ENCODE data around the gene SMAP1.

The SMAP1 gene

DNA sequence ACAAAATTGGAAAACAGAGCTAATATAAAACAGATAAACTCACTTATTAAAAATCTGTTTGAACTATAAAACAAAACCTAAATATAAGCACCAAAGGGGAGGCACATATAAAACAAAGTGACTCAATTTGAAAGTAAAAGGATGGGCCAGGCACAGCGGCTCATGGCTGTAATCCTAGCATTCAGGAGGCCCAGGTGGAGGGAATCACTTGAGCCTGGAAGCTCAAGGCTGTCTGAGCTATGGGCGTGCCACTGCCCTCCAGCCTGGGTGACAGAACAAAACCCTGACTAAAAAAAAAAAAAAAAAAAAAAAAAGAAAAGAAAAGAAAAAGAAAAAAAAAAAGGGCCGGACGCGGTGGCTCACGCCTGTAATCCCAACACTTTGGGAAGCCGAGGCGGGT lies 31.1 kb upstream of the SMAP1 start:
- no peaks in the 10 kb centered on the region for H3K4me1 ChIP-seq (ENCODE audit: insufficient read depth, insufficient read length)
- TF ChIP-seq ZNF274 (IDR thresholded peaks at IDR 0.05; ENCODE audit: low read depth, low read length) (no peak), YY1 (IDR thresholded peaks at IDR 0.05; ENCODE audit: insufficient read depth, insufficient read length) (no peak), SUZ12 (IDR thresholded peaks at IDR 0.05; ENCODE audit: extremely low read depth, insufficient read depth, insufficient read length) (no peak)
- peak; percentile 18 for DNase-seq (ENCODE audit: low read depth, low spot score)
- no peak overlapping the region for H3K9ac ChIP-seq (ENCODE audit: insufficient read length, low read depth)
- H3K27me3 ChIP-seq (ENCODE audit: insufficient read depth, insufficient read length): no peaks in the 10 kb centered on the region
- H3K9me3 ChIP-seq (ENCODE audit: insufficient read depth, low read length): no peaks in the 10 kb centered on the region
- H3K4me3 ChIP-seq (ENCODE audit: insufficient read length, low read depth): no peak overlapping the region
- no peaks in the 10 kb centered on the region for H3K36me3 ChIP-seq (ENCODE audit: insufficient read depth, insufficient read length, low read length)

GRCh38 chr6:70638468-70638867 lies 29.2 kb upstream of the SMAP1 start:
- DNase-seq (ENCODE audit: low read depth, low spot score): no peak
- Histone ChIP-seq H3K4me1 (ENCODE audit: insufficient read depth, insufficient read length) (no peaks in the 10 kb centered on the region), H3K9ac (ENCODE audit: insufficient read length, low read depth) (no peak overlapping the region), H3K36me3 (ENCODE audit: insufficient read depth, insufficient read length, low read length) (no peaks in the 10 kb centered on the region), H3K9me3 (ENCODE audit: insufficient read depth, low read length) (no peaks in the 10 kb centered on the region), H3K27me3 (ENCODE audit: insufficient read depth, insufficient read length) (no peaks in the 10 kb centered on the region), H3K4me3 (ENCODE audit: insufficient read length, low read depth) (no peak overlapping the region)
- TF ChIP-seq SUZ12 (IDR thresholded peaks at IDR 0.05; ENCODE audit: extremely low read depth, insufficient read depth, insufficient read length) (no peak), ZNF274 (IDR thresholded peaks at IDR 0.05; ENCODE audit: low read depth, low read length) (no peak)

- H3K4me1 ChIP-seq (ENCODE audit: insufficient read depth, insufficient read length): no peaks in the 10 kb centered on the region
- no peak for TF ChIP-seq YY1 (IDR thresholded peaks at IDR 0.05; ENCODE audit: insufficient read depth, insufficient read length)
- TF ChIP-seq ZNF274 (IDR thresholded peaks at IDR 0.05; ENCODE audit: low read depth, low read length): no peak
- no peak for TF ChIP-seq SUZ12 (IDR thresholded peaks at IDR 0.05; ENCODE audit: extremely low read depth, insufficient read depth, insufficient read length)
- no peak for DNase-seq (ENCODE audit: low read depth, low spot score)
- no peaks in the 10 kb centered on the region for H3K36me3 ChIP-seq (ENCODE audit: insufficient read depth, insufficient read length, low read length)
- no peaks in the 10 kb centered on the region for H3K9me3 ChIP-seq (ENCODE audit: insufficient read depth, low read length)
- no peaks in the 10 kb centered on the region for H3K27me3 ChIP-seq (ENCODE audit: insufficient read depth, insufficient read length)
- no peak overlapping the region for H3K4me3 ChIP-seq (ENCODE audit: insufficient read length, low read depth)
- H3K9ac ChIP-seq (ENCODE audit: insufficient read length, low read depth): no peak overlapping the region
Observed at GRCh38 chr6:70651326-70651905, 16.3 kb upstream of the SMAP1 start.

- no peak overlapping the region for H3K9ac ChIP-seq (ENCODE audit: insufficient read length, low read depth)
- H3K27me3 ChIP-seq (ENCODE audit: insufficient read depth, insufficient read length): no peaks in the 10 kb centered on the region
- TF ChIP-seq SUZ12 (IDR thresholded peaks at IDR 0.05; ENCODE audit: extremely low read depth, insufficient read depth, insufficient read length) (no peak), YY1 (IDR thresholded peaks at IDR 0.05; ENCODE audit: insufficient read depth, insufficient read length) (no peak), ZNF274 (IDR thresholded peaks at IDR 0.05; ENCODE audit: low read depth, low read length) (no peak)
- H3K9me3 ChIP-seq (ENCODE audit: insufficient read depth, low read length): no peaks in the 10 kb centered on the region
- H3K36me3 ChIP-seq (ENCODE audit: insufficient read depth, insufficient read length, low read length): no peaks in the 10 kb centered on the region
- no peaks in the 10 kb centered on the region for H3K4me1 ChIP-seq (ENCODE audit: insufficient read depth, insufficient read length)
- H3K4me3 ChIP-seq (ENCODE audit: insufficient read length, low read depth): no peak overlapping the region
- DNase-seq (ENCODE audit: low read depth, low spot score): no peak
Observed at GRCh38 chr6:70652216-70652615, 15.5 kb upstream of the SMAP1 start.

GRCh38 chr6:70657706-70658105 lies 10.0 kb upstream of the SMAP1 start:
- H3K4me1 ChIP-seq (ENCODE audit: insufficient read depth, insufficient read length): no peaks in the 10 kb centered on the region
- no peak for DNase-seq (ENCODE audit: low read depth, low spot score)
- TF ChIP-seq YY1 (IDR thresholded peaks at IDR 0.05; ENCODE audit: insufficient read depth, insufficient read length) (no peak), ZNF274 (IDR thresholded peaks at IDR 0.05; ENCODE audit: low read depth, low read length) (no peak), SUZ12 (IDR thresholded peaks at IDR 0.05; ENCODE audit: extremely low read depth, insufficient read depth, insufficient read length) (no peak)
- H3K36me3 ChIP-seq (ENCODE audit: insufficient read depth, insufficient read length, low read length): no peaks in the 10 kb centered on the region
- H3K9ac ChIP-seq (ENCODE audit: insufficient read length, low read depth): no peak overlapping the region
- no peaks in the 10 kb centered on the region for H3K27me3 ChIP-seq (ENCODE audit: insufficient read depth, insufficient read length)
- H3K9me3 ChIP-seq (ENCODE audit: insufficient read depth, low read length): no peaks in the 10 kb centered on the region
- no peak overlapping the region for H3K4me3 ChIP-seq (ENCODE audit: insufficient read length, low read depth)

DNA sequence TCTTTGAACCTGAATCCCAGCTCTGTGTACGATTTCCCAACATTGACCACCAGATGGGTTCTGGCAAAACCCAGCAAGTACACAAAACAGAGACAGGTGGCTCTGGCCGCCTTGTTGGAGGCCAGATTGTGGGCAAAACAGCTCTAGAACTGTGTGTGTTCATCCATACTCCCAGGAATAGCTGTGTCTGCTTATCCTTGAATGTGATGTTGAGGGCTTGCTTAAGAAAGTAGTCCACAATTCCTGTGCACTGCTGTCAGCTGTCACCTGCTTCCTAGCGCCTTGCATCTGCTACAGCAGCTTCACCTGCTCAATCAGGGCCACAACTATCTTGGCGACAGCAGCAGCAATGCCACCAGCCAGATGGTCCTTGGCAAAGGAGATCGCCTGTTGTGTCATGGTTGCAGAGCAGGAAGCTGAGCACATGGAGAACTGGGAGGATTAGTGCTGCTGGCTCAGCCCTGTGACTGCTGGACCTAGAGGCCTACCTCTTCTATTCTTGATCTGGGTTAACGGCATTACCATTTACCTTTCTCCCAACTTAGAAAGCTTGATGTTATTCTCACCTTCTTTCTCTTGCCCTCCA lies 3.7 kb upstream of the SMAP1 start:
- TF ChIP-seq ZNF274 (IDR thresholded peaks at IDR 0.05; ENCODE audit: low read depth, low read length): no peak
- no peak for TF ChIP-seq YY1 (IDR thresholded peaks at IDR 0.05; ENCODE audit: insufficient read depth, insufficient read length)
- Histone ChIP-seq H3K9me3 (ENCODE audit: insufficient read depth, low read length) (no peaks in the 10 kb centered on the region), H3K36me3 (ENCODE audit: insufficient read depth, insufficient read length, low read length) (no peaks in the 10 kb centered on the region), H3K27me3 (ENCODE audit: insufficient read depth, insufficient read length) (no peaks in the 10 kb centered on the region), H3K9ac (ENCODE audit: insufficient read length, low read depth) (no peak overlapping the region), H3K4me3 (ENCODE audit: insufficient read length, low read depth) (no peak overlapping the region), H3K4me1 (ENCODE audit: insufficient read depth, insufficient read length) (no peaks in the 10 kb centered on the region)
- no peak for DNase-seq (ENCODE audit: low read depth, low spot score)

DNA sequence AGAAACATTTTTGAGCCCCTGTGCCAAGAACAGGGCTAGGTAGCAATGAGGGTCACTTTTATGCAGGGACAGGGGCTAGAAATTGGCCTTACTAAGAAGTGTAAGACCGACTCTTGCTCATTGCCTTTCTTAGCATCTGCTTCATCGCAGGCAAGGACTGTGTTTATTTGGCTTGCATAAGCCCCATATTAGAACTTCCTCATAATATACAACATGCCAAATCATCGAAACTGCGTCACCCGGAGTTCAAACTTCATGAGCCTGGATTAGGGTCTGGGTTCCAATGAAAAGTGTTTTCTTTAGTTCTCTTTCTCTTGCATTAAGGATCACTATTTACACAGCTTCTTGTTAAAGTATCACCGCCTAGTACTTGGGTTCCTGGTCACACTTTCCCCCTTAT lies 977 bp upstream of the SMAP1 start:
- Histone ChIP-seq H3K4me1 (ENCODE audit: insufficient read depth, insufficient read length) (no peaks in the 10 kb centered on the region), H3K4me3 (ENCODE audit: insufficient read length, low read depth) (no peak overlapping the region), H3K9me3 (ENCODE audit: insufficient read depth, low read length) (no peaks in the 10 kb centered on the region), H3K36me3 (ENCODE audit: insufficient read depth, insufficient read length, low read length) (no peaks in the 10 kb centered on the region), H3K9ac (ENCODE audit: insufficient read length, low read depth) (no peak overlapping the region), H3K27me3 (ENCODE audit: insufficient read depth, insufficient read length) (no peaks in the 10 kb centered on the region)
- DNase-seq (ENCODE audit: low read depth, low spot score): no peak
- TF ChIP-seq ZNF274 (IDR thresholded peaks at IDR 0.05; ENCODE audit: low read depth, low read length): no peak
- TF ChIP-seq SUZ12 (IDR thresholded peaks at IDR 0.05; ENCODE audit: extremely low read depth, insufficient read depth, insufficient read length): no peak
- no peak for TF ChIP-seq YY1 (IDR thresholded peaks at IDR 0.05; ENCODE audit: insufficient read depth, insufficient read length)
